GM18511 (cell line): Measurements from ENCODE around the gene MTCL1.

ENCODE experiments used
- ATAC-seq: cut with Tn5 transposase; IDR thresholded peaks from one replicate; pipeline ENCODE4 v1.9.1; 2021; ENCODE audit warnings: mild to moderate bottlenecking, moderate library complexity; ENCODE audit not compliant: unreplicated experiment

The MTCL1 gene

GRCh38 chr18:8766559-8767293 lies 61.4 kb downstream of the MTCL1 start:
- no peak for ATAC-seq

DNA sequence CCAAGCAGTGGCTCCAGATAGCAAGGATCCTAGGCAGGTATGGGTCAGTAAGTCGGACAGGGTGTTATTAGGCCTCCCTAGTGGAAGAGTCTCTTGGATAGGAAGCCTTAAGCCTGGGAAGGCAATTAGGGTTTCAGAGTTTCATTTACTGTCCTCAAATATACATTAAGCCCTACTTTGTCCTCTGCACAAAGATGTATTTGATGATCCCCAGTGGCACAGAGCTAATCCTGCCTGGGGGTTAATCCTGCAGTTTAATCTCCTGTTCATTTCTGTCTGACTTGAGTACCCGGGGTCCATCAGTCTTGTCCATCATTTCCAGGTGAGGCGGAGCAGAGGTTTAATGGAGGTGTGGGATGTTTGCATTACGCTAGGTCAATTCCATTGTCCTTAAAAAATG lies 62.0 kb downstream of the MTCL1 start:
- ATAC-seq, result no peak

GRCh38 chr18:8769509-8770095 lies 64.2 kb downstream of the MTCL1 start:
- no peak for ATAC-seq

GRCh38 chr18:8770657-8771056 lies 65.3 kb downstream of the MTCL1 start:
- ATAC-seq, result no peak

DNA sequence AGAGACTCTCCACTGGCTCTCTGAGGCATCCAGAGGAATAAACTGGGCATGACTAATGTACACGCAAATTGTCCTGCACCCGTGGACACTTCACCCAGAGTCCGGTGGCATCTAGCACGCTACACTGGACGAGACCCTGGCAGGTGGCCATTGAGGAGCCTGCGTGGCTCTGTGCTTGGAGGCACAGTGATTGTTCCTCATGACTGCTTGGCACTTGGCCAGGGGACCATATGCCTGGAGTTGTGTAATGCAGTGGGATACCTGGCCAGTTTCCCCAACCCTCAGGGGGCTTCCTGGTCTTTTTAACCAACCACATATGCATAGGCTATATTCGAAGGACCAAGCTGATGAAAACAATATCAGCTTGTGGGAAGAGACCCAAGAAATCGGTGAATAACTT lies 66.6 kb downstream of the MTCL1 start:
- no peak for ATAC-seq

DNA sequence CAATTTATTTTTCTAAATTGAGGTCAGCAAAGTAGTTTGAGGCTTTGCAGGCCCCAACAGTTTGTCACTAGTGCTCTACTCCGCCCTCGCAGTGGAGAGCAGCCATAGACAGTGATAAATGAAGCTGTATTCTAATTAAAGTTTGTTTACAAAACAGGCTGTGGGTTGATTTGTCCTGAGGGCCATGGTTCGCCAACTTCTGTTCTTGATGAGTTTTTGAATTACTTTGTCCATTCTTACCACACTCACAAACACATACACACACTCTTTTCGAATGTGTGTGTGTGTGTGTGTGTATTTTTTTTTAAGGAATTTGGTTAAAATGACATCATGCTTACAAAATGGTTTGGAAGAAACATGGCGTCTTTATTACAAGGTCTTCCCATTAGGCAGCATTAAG lies 68.6 kb downstream of the MTCL1 start:
- ATAC-seq, result no peak

DNA sequence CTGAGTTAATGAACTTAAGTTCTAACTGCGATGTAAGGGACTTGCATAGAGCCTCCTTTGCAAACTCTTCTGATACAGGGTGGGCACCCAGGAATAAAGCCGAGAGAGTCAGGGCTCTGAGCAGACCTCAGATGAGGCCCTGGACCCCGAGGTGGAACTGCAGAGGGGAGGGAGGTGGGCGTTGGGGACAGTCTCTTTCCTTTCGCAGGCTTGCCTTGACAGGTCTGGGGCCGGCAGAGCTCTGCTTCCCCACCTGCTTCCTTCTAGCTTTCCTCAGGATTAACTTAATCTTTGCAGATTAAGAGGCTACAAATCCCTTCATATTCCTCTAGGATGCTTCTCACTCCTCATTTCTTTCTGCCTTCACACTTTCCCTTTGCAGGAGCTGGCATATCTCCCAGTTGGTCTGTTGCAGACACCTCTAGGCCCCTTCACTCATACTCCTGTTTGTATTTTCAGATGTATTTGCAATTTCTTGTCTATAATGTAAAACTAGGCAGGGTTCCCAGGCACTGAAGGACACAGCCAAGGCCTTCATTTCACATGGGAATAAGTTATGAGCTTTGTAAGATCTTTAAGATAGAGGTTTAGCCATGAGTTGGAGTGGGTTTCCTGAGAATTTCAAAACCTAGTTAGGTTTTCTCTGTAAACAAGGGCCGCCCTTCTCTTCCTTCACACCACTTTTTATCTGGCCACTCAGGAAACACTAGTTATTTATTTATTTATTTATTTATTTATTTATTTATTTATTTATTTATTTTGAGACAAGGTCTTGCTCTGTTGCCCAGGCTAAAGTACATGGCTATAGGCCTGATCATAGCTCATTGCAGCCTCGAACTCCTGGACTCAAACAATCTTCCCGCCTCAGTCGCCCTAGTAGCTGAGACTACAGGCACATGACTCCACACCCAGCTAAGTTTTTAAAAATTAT lies 70.9 kb downstream of the MTCL1 start:
- ATAC-seq, result no peak

DNA sequence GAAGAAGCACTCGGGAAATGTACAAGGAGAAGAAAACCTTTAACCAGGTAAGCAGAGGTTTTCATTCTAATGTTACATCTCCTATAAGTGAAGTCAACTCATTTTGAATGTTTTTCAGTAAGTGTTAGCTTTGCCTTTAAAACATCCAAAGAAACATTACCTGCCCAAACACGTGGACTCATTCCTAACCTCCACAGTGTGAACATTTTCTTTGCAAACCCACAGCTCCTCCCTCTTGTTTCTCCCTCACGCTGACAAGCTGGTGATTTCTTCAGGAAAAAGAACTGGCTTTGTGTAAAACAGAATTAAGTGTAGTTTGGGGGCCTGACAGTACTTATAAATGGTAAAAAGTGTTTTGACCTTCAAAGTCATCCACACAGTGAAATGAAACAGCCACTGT lies 72.5 kb downstream of the MTCL1 start:
- no peak for ATAC-seq

DNA sequence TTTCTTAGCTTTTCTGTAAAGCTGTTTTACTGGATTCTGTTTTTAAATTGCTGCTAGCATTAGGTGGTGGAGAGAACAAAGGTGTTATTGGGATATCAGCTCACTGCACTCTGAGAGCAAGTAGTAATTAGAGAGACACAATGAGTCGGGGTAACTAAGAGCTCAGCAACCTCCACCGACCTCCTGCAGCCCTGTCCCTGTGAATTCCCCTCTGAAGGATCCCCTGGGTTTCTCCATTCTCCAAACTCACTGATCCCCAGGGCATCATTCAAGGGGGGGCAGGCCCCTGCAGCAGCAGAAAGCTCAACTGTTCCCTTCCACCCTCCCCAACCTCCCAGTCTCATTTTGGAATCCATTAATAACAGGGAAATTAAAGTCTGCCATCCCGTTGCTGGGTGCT lies 73.0 kb downstream of the MTCL1 start:
- ATAC-seq, result no peak

DNA sequence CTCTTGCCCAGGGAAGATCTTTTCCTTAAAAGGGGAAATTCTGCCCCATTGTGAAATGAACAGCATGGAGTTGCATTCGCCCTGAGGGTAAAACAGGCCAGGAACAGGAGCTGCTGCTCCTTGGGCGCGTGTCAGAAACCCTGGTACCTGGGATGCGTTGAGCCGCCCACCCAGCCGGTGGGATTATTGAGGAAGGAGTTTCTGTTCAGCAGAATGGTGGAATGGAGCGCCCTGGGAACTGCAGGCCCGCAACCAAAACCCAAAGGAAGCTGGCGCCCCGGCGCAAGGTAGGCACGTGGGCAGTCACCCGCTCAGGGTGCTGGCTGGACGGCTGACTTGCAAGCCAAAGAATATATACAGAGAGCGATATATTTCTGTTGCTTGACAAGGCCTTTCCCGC lies 73.5 kb downstream of the MTCL1 start:
- ATAC-seq, result no peak

GRCh38 chr18:8779251-8779650 lies 73.9 kb downstream of the MTCL1 start:
- ATAC-seq, result no peak

GRCh38 chr18:8780227-8780626 lies 74.9 kb downstream of the MTCL1 start:
- no peak for ATAC-seq

- no peak for ATAC-seq
These were observed 76.3 kb downstream of the MTCL1 start for GRCh38 chr18:8781671-8782070.

DNA sequence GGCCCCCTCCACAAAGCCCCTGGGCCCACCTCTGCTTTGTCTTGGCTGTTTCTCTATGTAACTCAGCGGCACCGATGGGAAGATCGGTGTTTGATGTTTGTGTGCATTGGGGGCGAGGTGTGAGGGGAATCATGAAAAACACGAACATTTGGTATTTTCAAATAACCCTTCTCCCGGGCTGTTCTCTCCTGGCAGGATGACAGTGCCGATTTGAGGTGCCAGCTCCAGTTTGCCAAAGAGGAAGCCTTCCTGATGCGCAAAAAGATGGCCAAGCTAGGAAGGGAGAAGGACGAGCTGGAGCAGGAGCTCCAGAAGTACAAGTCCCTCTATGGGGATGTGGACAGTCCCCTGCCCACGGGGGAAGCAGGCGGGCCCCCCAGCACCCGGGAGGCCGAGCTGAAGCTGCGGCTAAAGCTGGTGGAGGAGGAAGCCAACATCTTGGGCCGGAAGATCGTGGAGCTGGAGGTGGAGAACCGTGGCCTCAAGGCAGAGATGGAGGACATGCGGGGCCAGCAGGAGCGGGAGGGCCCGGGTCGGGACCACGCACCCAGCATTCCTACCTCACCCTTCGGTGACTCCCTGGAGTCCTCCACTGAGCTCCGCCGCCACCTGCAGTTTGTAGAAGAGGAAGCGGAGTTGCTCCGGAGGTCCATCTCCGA lies 78.1 kb downstream of the MTCL1 start:
- no peak for ATAC-seq

DNA sequence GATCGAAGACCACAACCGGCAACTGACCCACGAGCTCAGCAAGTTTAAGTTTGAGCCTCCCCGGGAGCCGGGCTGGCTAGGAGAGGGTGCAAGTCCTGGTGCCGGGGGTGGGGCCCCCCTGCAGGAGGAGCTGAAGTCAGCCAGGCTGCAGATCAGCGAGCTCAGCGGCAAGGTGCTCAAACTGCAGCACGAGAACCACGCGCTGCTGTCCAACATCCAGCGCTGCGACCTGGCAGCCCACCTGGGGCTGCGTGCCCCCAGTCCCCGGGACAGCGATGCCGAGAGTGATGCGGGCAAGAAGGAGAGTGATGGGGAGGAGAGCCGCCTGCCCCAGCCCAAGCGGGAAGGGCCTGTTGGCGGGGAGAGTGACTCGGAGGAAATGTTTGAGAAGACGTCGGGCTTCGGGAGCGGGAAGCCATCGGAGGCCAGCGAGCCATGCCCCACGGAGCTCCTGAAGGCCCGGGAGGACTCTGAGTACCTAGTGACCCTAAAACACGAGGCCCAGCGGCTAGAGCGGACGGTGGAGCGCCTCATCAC lies 78.7 kb downstream of the MTCL1 start:
- ATAC-seq, result no peak

GRCh38 chr18:8785261-8785660 lies 79.9 kb downstream of the MTCL1 start:
- no peak for ATAC-seq

DNA sequence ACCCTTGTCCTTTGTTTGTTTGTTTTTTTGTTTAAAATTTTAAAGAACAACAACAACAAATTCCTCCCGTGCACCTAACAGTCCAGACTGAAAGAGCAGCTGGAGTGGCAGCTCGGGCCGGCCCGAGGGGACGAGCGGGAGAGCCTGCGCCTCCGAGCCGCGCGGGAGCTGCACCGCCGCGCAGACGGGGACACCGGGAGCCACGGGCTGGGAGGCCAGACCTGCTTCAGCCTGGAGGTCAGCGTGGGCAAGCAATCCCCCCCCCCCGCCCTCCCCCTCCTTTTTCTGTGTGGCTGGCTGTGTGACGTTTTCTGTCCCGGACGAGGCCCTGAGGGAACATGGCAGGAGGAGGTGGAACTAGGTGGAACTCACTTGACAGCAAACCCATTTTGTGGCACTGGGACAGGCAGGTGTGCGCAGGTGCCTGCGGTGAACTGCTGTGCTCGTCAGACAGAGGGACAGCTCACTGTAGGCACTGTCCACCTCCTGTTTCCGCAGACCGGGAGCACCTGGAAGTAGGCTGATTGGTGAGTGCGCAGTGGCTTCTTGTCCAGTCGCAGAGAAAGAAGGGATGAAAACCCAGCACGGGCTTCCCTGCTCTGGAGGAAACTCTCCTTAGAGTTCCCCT lies 80.6 kb downstream of the MTCL1 start:
- ATAC-seq, result no peak

- no peak for ATAC-seq
These were observed 81.4 kb downstream of the MTCL1 start for GRCh38 chr18:8786483-8787370.

DNA sequence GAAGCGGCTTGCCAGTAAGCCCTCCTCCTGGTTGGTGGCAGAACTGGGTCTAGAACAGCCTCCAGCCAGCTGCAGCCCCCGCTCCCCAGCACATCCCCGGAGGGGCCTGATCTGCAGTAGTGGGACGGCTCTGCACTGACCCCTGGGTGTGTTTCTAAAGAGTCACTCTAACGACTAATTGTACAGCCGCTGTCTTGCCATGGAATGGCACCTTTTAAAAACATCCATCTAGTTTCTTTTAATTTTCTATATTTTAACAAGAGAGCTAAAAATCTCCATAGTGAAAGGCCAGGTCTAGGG lies 82.0 kb downstream of the MTCL1 start:
- no peak for ATAC-seq

GRCh38 chr18:8787794-8788193 lies 82.4 kb downstream of the MTCL1 start:
- ATAC-seq, result no peak
